22Rv1 (cell line): ENCODE measurements around the gene SLC13A4.
"Not testable (repeated sequence)": the region's sequence is repeated elsewhere in the genome, so short reads cannot be mapped to it uniquely, and the experiment has no call there.

ENCODE experiments used
- H3K27ac ChIP-seq: fragments of 450-650 bp; 2 replicates; pipeline ENCODE4 v1.5.1; 2017
- ZFX ChIP-seq: fragments of 450-650 bp; IDR thresholded peaks from 2 replicates; pipeline ENCODE4 v1.6.1; 2017; ENCODE audit warnings: antibody characterized with exemption, borderline replicate concordance
- TF ChIP-seq, protein P1 (sequence below): fragments of 450-650 bp; IDR thresholded peaks from 2 replicates; pipeline ENCODE4 v1.5.1; 2017; ENCODE audit warnings: mild to moderate bottlenecking

The SLC13A4 gene

DNA sequence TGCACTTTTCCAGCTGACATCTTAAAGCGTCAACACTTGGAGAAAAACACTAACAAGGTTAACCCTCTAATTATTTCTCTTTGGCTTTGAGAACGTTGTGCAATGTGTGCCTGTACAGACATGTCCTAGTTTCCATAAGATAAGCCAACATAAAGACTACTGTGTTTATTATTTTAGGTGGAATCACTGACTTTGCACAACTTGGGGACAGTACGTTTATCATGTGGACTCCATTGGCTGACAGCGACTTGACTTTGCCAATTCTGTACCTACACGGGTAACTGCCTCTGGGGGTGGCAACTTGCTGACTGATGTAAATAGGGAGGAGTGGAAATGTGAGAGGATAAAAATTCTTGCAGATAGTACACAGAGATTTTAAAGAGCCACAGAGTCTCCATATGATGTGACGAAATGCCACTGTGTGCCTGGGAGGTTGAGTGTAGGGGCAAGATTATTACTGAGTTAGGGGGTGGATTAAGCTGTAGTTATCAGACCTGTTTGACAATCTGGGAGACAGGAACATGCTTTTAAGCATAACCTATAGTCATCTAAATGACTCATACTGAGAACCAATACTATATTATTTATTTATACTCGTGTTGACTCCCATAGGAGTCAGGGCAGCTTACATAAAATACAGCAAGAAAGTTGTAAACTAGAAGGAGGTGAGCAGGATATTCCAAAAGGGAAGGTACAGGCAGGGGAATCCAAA, 21.0 kb downstream of the SLC13A4 start:
- H3K27ac ChIP-seq: no peak overlapping the region
- TF ChIP-seq, protein P1, sequence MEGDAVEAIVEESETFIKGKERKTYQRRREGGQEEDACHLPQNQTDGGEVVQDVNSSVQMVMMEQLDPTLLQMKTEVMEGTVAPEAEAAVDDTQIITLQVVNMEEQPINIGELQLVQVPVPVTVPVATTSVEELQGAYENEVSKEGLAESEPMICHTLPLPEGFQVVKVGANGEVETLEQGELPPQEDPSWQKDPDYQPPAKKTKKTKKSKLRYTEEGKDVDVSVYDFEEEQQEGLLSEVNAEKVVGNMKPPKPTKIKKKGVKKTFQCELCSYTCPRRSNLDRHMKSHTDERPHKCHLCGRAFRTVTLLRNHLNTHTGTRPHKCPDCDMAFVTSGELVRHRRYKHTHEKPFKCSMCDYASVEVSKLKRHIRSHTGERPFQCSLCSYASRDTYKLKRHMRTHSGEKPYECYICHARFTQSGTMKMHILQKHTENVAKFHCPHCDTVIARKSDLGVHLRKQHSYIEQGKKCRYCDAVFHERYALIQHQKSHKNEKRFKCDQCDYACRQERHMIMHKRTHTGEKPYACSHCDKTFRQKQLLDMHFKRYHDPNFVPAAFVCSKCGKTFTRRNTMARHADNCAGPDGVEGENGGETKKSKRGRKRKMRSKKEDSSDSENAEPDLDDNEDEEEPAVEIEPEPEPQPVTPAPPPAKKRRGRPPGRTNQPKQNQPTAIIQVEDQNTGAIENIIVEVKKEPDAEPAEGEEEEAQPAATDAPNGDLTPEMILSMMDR: no peak
- TF ChIP-seq ZFX: no peak

DNA sequence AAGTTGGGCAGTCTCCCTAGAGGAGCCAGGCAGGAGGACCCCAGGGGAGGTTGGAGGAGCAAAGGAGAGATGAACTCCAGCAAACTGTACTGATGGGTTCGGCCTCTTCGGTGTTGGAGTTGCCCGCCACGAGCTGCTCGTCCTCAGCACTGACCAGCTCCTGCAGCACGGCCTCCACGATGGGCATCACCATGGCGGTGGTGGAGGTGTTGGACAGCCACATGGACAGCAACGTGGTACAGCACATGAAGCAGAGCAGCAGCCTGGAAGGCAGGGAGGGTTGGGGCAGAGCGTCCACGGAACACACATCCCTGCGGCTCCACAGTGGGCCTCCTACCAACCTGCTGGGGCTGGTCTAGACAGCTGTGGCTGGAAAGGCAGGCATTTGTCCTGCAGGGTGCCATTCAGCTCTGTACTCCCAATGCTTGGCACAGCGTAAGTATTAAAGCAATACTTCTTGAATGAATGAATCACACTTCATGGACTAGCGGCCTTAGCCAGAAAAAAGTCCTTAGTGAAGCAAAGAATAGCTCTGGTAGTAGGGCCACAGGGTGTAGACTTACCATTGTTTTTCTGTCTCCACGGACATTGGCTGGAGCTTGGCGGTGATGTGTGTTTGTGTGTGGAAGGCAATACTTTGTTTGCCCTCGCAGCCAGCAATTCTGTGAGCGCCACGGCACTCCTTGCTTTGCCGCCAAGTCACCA, 21.8 kb downstream of the SLC13A4 start:
- no peak overlapping the region for H3K27ac ChIP-seq
- TF ChIP-seq ZFX: no peak
- TF ChIP-seq, protein P1: no peak

DNA sequence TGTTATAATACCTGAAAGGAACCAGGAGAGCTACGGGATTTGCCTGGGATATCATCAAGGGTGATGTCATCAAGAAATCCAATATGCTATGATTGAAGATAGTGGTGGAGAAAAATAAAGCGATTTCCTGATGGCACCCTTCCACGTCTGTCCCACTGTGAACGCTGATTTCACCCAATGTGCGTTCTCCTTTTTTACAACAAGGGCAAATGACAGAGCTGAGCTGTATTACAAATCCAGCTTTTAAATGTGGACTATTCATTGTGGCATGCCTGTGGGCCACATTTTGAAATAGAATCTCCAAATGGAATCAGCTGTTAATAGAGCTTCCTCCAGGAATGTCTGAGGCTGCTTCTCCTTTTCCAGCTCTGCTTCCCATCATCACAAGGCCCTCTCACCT, 23.3 kb downstream of the SLC13A4 start:
- TF ChIP-seq ZFX: no peak
- TF ChIP-seq, protein P1: no peak
- H3K27ac ChIP-seq: no peak overlapping the region

DNA sequence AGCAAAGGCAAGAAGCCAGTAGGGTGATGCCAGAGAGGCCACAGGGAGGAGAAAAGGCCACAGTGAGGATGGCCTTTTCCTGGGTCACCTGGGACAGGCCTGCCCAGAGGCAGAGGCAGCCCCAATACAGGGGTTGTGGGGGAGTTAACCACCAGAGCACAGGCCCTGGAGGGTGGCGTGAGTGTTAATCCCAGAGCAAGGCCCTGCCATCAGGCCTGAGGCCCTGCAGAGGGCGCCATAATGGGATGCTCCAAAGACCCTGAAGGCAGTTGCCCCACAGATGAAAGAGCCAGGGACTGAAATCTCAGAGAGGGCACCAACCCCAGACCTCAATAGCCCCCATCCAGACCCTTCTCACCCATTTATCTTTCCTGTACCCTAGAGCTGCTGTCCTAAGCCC, 23.9 kb downstream of the SLC13A4 start:
- TF ChIP-seq, protein P1: peak; percentile 57
- no peak for TF ChIP-seq ZFX
- H3K27ac ChIP-seq: no peak overlapping the region

DNA sequence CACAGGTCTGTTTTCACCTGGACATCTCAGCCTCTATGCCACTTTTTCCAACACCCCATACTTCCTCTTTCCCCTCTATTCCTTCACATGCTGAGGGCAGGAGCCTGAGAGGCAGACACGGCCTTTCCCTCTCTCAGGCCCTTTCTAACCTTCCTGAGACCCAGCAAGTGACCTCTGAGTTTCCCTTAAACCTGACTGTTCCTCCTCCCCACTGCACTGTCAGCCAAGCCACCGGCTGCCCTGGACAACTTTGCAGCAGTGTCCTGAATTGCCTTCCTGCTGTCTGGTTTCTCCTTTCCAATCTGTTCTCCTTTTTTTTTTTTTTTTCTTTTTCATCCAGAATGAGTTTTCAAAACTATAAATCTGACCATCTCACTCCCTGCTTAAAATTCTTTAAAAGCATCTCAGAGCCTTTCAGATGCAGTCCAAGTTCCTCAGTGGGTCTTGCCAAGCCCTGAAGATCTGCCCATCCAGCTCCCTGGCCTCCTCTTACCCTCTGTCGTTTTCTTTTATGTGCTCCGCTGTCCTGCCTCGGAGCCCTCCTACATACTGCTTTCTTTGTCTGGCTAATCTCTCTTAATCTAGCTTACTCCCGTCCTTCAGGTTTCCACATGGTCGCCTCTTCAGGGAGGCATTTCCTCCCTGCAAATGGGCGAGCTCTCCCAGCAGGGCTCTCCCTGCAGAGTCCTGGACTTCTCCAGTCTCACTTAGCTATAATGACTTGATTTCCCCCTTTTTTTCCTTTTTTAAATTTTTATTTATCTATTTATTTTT, 30.5 kb downstream of the SLC13A4 start:
- H3K27ac ChIP-seq: no peak overlapping the region
- TF ChIP-seq ZFX: no peak
- TF ChIP-seq, protein P1: no peak

DNA sequence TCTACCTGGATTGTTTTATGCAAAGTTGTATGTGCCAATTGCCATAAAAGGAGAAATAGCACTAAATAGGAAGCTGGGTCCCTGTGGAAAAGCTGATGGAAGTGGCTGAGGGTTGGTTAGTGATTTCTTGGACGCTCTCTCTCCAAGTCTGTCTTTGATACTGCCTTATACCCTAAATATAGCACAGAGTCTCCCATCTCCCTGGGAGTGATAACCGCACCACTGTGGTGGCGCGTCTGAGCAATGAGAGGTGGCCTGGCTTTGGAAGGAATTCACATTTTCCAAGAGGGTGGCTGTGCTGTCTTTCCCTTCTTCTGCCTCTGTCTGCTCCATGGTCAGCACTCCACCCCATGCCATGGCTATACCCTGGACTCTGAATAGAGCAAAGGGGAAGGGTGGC, 34.4 kb downstream of the SLC13A4 start:
- TF ChIP-seq ZFX: no peak
- TF ChIP-seq, protein P1: no peak
- H3K27ac ChIP-seq: no peak overlapping the region

DNA sequence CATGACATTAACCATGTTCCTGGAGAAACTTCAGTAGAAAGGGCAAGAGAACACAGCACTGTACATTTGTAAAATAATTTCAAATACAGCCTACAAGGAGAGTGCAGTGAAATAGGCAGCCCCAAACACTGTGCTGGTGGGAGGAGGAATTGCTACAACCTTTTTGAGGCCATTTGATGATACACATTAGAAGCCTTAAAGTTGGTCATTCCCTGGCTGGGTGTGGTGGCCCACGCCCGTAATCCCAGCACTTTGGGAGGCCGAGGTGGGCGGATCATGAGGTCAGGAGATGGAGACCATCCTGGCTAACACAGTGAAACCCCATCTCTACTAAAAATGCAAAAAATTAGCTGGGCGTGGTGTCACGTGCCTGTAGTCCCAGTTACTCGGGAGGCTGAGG, 35.4 kb downstream of the SLC13A4 start:
- not testable (repeated sequence) for H3K27ac ChIP-seq
